WTC11 (cell line): ENCODE measurements around the gene KERA. TPM values are rescaled to one million over a fixed set of nuclear protein-coding genes. Genes with fewer than 3 reads are reported as not detected.

Experiments used
- ATAC-seq: fragments of 200-7000 bp; cut with Tn5 transposase; 2 replicates; pipeline ENCODE4 v1.10.0; 2021; ENCODE audit warnings: mild to moderate bottlenecking, moderate library complexity
- CTCF ChIA-PET: fragments of 300-600 bp; sonication (Branson Sonifier 250); formaldehyde crosslinking; loops from one replicate; lab custom pipeline; 2021; ENCODE audit warnings: antibody characterized with exemption; lab: Charles Lee
- POLR2A ChIA-PET: fragments of 350-600 bp; sonication (Branson Sonifier 250); formaldehyde crosslinking; loops from one replicate; lab custom pipeline; 2021; ENCODE audit warnings: antibody characterized with exemption; lab: Charles Lee
- DNase-seq: peaks from one replicate; pipeline ENCODE4 v3.0.0; 2021; ENCODE audit warnings: low spot score
- H3K27ac Mint-ChIP-seq: 2 replicates; pipeline ENCODE4 v1.8.0; 2021; ENCODE audit warnings: mixed read lengths
- H3K27me3 Mint-ChIP-seq: 2 replicates; pipeline ENCODE4 v1.8.0; 2021; ENCODE audit warnings: low read depth, mild to moderate bottlenecking, moderate library complexity, mixed read lengths
- H3K36me3 Mint-ChIP-seq: 2 replicates; pipeline ENCODE4 v1.8.0; 2021; ENCODE audit warnings: mixed read lengths
- H3K4me1 Mint-ChIP-seq: 2 replicates; pipeline ENCODE4 v1.8.0; 2022; ENCODE audit warnings: mixed read lengths
- H3K4me3 Mint-ChIP-seq: 2 replicates; pipeline ENCODE4 v1.8.0; 2021; ENCODE audit warnings: mild to moderate bottlenecking, moderate library complexity, mixed read lengths
- H3K9me3 Mint-ChIP-seq: 2 replicates; pipeline ENCODE4 v1.8.0; 2021; ENCODE audit warnings: mixed read lengths
- ATF1 ChIP-seq: sonication (generic); formaldehyde crosslinking; IDR thresholded peaks from 2 replicates; pipeline ENCODE4 v1.8.1; 2023; ENCODE audit warnings: mild to moderate bottlenecking, moderate library complexity, missing genetic modification reagents
- CREM ChIP-seq: sonication (generic); formaldehyde crosslinking; IDR thresholded peaks from 2 replicates; pipeline ENCODE4 v1.8.1; 2022; ENCODE audit warnings: mild to moderate bottlenecking, missing genetic modification reagents, moderate library complexity
- FOXP1 ChIP-seq: sonication (generic); formaldehyde crosslinking; IDR thresholded peaks from 2 replicates; pipeline ENCODE4 v1.8.0; 2022; ENCODE audit warnings: missing genetic modification reagents, mild to moderate bottlenecking, moderate library complexity, borderline replicate concordance
- GRHL2 ChIP-seq: fragments of 250-450 bp; sonication (Bioruptor Pico); IDR thresholded peaks from 2 replicates; pipeline ENCODE4 v1.8.0; 2022; ENCODE audit warnings: mild to moderate bottlenecking, moderate library complexity; ENCODE audit not compliant: insufficient replicate concordance, severe bottlenecking
- GTF2I ChIP-seq: fragments of 250-450 bp; sonication (Bioruptor Pico); conservative IDR thresholded peaks from 2 replicates; pipeline ENCODE4 v1.4.0; 2021; ENCODE audit warnings: mild to moderate bottlenecking
- NR1H2 ChIP-seq: sonication (generic); formaldehyde crosslinking; IDR thresholded peaks from 2 replicates; pipeline ENCODE4 v1.9.0; 2021; ENCODE audit warnings: mild to moderate bottlenecking, moderate library complexity, missing genetic modification reagents
- NR2C2 ChIP-seq: sonication (generic); formaldehyde crosslinking; IDR thresholded peaks from 2 replicates; pipeline ENCODE4 v1.8.0; 2022; ENCODE audit warnings: mild to moderate bottlenecking, missing genetic modification reagents
- PRRX2 ChIP-seq: fragments of 250-450 bp; sonication (Bioruptor Pico); IDR thresholded peaks from 2 replicates; pipeline ENCODE4 v1.8.0; 2021; ENCODE audit warnings: mild to moderate bottlenecking
- TEAD4 ChIP-seq: sonication (generic); formaldehyde crosslinking; IDR thresholded peaks from 2 replicates; pipeline ENCODE4 v1.8.0; 2022; ENCODE audit warnings: mild to moderate bottlenecking, missing genetic modification reagents
- ZBTB21 ChIP-seq: sonication (generic); formaldehyde crosslinking; IDR thresholded peaks from 2 replicates; pipeline ENCODE4 v1.8.1; 2023; ENCODE audit warnings: mild to moderate bottlenecking, missing genetic modification reagents, borderline replicate concordance
- ZNF232 ChIP-seq: sonication (generic); formaldehyde crosslinking; IDR thresholded peaks from 2 replicates; pipeline ENCODE4 v1.8.0; 2022; ENCODE audit warnings: mild to moderate bottlenecking, missing genetic modification reagents
- total RNA-seq: library from RNA; stranded (reverse); gene quantifications from 3 replicates; pipeline ENCODE4 v1.2.3, GENCODE V29; 2021
- TF ChIP-seq, protein P1 (sequence below): fragments of 250-450 bp; sonication (Bioruptor Pico); IDR thresholded peaks from 2 replicates; pipeline ENCODE4 v1.9.0; 2021; ENCODE audit warnings: moderate library complexity, mild to moderate bottlenecking, inconsistent platforms, borderline replicate concordance
- TF ChIP-seq, protein P2 (sequence below): sonication (generic); formaldehyde crosslinking; IDR thresholded peaks from 2 replicates; pipeline ENCODE4 v1.8.1; 2023; ENCODE audit warnings: mild to moderate bottlenecking, missing genetic modification reagents, borderline replicate concordance
- TF ChIP-seq, protein P3 (sequence below): fragments of 250-450 bp; sonication (Bioruptor Pico); IDR thresholded peaks from 2 replicates; pipeline ENCODE4 v1.9.0; 2021; ENCODE audit warnings: mild to moderate bottlenecking
- TF ChIP-seq, protein P4 (sequence below): sonication (generic); formaldehyde crosslinking; IDR thresholded peaks from 2 replicates; pipeline ENCODE4 v1.8.1; 2023; ENCODE audit warnings: mild to moderate bottlenecking, moderate library complexity, missing genetic modification reagents
- TF ChIP-seq, protein P5 (sequence below): fragments of 250-450 bp; sonication (Bioruptor Pico); IDR thresholded peaks from 2 replicates; pipeline ENCODE4 v1.9.0; 2021; ENCODE audit warnings: mild to moderate bottlenecking, borderline replicate concordance
- TF ChIP-seq, protein P6 (sequence below): sonication (generic); formaldehyde crosslinking; IDR thresholded peaks from 2 replicates; pipeline ENCODE4 v1.8.1; 2022; ENCODE audit warnings: low read depth, mild to moderate bottlenecking, moderate library complexity, missing genetic modification reagents, borderline replicate concordance

Gene KERA
- total RNA-seq, 1 experiment from 2014 or later = not detected

DNA sequence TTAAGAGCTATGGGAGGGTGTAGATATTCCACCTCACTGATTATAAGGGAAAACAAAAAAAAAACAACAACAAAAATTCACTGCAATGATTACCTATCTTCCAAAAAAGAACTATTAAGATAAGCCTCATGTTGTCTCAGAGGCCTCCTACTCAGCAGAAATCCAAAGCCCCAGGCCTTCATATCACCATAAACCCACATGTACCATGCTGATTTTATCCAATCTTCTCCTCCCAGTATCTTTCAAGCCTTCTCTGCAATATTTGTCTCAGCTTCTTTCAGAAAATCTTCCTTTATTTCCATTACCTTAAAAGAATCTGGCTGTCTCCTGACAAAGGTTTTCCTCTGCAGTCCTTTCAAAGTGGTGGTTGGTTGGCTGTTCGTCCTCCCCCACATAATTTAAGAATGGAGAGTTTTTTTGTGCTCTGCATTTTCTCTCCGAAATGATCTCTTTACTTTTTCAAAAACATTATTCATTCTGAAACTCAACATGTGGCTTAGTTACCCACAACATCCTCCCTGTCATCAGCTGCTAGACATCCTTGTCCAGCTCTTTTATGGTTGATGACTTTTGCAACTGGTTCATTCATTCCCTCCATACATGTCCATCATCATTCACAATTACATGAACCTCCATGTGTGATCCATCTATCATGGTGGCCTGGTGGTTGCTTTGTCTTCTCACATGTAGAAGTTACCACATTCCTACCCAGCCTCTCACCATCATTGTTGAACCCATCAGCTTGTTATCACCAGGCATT, 50.1 kb downstream of the KERA start (continued):
- TF ChIP-seq, protein P1, sequence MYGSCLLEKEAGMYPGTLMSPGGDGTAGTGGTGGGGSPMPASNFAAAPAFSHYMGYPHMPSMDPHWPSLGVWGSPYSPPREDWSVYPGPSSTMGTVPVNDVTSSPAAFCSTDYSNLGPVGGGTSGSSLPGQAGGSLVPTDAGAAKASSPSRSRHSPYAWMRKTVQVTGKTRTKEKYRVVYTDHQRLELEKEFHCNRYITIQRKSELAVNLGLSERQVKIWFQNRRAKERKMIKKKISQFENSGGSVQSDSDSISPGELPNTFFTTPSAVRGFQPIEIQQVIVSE (CRISPR knock-in tag) = no peak
- no peak for TF ChIP-seq CREM (CRISPR knock-in tag)
- TF ChIP-seq GTF2I (CRISPR knock-in tag) = no peak
- TF ChIP-seq, protein P2, sequence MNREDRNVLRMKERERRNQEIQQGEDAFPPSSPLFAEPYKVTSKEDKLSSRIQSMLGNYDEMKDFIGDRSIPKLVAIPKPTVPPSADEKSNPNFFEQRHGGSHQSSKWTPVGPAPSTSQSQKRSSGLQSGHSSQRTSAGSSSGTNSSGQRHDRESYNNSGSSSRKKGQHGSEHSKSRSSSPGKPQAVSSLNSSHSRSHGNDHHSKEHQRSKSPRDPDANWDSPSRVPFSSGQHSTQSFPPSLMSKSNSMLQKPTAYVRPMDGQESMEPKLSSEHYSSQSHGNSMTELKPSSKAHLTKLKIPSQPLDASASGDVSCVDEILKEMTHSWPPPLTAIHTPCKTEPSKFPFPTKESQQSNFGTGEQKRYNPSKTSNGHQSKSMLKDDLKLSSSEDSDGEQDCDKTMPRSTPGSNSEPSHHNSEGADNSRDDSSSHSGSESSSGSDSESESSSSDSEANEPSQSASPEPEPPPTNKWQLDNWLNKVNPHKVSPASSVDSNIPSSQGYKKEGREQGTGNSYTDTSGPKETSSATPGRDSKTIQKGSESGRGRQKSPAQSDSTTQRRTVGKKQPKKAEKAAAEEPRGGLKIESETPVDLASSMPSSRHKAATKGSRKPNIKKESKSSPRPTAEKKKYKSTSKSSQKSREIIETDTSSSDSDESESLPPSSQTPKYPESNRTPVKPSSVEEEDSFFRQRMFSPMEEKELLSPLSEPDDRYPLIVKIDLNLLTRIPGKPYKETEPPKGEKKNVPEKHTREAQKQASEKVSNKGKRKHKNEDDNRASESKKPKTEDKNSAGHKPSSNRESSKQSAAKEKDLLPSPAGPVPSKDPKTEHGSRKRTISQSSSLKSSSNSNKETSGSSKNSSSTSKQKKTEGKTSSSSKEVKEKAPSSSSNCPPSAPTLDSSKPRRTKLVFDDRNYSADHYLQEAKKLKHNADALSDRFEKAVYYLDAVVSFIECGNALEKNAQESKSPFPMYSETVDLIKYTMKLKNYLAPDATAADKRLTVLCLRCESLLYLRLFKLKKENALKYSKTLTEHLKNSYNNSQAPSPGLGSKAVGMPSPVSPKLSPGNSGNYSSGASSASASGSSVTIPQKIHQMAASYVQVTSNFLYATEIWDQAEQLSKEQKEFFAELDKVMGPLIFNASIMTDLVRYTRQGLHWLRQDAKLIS (CRISPR knock-in tag) = no peak
- TF ChIP-seq GRHL2 (CRISPR knock-in tag) = no peak
- no peak for TF ChIP-seq FOXP1
- TF ChIP-seq PRRX2 (CRISPR knock-in tag) = no peak

DNA sequence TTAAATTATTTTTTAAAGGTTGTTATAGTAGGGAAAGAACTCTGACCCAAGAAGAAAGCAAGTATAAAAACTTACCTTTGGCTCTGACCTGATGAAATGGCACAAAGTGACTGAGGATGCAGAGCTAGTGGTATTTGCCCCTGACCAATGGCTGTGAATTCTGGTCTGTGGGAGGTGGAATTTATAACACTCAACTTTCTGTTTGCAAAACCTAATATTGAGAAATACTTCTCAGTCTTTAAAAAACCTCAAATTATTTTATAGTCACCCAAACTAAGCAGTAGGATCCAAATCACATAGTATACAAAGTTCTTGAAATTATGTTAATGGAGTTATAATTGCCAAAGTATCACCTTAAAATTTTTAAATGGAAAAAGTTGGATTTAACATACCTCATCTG, 53.0 kb downstream of the KERA start, which contains the start of gene EPYC:
Gene EPYC, minus strand, starts transcription at position 101 of the 400 bp plus-strand sequence. CDS start 2,407 bp downstream, outside the sequence.
- ChIA-PET POLR2A (no interaction called here), CTCF (no interaction called here)
- no peak for DNase-seq
- ATAC-seq = no peak
- Mint-ChIP-seq H3K27ac (no peak within 1 kb of the TSS), H3K4me3 (no peak within 1 kb of the TSS), H3K27me3 (peaks cover 8% of the 10 kb centered on the region; the same call in 1 of the 2 replicates), H3K36me3 (no peaks in the 10 kb centered on the region), H3K9me3 (no peaks in the 10 kb centered on the region), H3K4me1 (no peaks in the 10 kb centered on the region)
- TF ChIP-seq, protein P3, sequence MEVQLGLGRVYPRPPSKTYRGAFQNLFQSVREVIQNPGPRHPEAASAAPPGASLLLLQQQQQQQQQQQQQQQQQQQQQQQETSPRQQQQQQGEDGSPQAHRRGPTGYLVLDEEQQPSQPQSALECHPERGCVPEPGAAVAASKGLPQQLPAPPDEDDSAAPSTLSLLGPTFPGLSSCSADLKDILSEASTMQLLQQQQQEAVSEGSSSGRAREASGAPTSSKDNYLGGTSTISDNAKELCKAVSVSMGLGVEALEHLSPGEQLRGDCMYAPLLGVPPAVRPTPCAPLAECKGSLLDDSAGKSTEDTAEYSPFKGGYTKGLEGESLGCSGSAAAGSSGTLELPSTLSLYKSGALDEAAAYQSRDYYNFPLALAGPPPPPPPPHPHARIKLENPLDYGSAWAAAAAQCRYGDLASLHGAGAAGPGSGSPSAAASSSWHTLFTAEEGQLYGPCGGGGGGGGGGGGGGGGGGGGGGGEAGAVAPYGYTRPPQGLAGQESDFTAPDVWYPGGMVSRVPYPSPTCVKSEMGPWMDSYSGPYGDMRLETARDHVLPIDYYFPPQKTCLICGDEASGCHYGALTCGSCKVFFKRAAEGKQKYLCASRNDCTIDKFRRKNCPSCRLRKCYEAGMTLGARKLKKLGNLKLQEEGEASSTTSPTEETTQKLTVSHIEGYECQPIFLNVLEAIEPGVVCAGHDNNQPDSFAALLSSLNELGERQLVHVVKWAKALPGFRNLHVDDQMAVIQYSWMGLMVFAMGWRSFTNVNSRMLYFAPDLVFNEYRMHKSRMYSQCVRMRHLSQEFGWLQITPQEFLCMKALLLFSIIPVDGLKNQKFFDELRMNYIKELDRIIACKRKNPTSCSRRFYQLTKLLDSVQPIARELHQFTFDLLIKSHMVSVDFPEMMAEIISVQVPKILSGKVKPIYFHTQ (CRISPR knock-in tag) = no peak
- TF ChIP-seq ATF1 (no peak), NR2C2 (CRISPR knock-in tag) (no peak), NR1H2 (no peak), ZBTB21 (CRISPR knock-in tag) (no peak), TEAD4 (CRISPR knock-in tag) (no peak), ZNF232 (CRISPR knock-in tag) (no peak)
- TF ChIP-seq, protein P4, sequence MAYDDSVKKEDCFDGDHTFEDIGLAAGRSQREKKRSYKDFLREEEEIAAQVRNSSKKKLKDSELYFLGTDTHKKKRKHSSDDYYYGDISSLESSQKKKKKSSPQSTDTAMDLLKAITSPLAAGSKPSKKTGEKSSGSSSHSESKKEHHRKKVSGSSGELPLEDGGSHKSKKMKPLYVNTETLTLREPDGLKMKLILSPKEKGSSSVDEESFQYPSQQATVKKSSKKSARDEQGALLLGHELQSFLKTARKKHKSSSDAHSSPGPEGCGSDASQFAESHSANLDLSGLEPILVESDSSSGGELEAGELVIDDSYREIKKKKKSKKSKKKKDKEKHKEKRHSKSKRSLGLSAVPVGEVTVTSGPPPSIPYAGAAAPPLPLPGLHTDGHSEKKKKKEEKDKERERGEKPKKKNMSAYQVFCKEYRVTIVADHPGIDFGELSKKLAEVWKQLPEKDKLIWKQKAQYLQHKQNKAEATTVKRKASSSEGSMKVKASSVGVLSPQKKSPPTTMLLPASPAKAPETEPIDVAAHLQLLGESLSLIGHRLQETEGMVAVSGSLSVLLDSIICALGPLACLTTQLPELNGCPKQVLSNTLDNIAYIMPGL (CRISPR knock-in tag) = no peak
- TF ChIP-seq, protein P5, sequence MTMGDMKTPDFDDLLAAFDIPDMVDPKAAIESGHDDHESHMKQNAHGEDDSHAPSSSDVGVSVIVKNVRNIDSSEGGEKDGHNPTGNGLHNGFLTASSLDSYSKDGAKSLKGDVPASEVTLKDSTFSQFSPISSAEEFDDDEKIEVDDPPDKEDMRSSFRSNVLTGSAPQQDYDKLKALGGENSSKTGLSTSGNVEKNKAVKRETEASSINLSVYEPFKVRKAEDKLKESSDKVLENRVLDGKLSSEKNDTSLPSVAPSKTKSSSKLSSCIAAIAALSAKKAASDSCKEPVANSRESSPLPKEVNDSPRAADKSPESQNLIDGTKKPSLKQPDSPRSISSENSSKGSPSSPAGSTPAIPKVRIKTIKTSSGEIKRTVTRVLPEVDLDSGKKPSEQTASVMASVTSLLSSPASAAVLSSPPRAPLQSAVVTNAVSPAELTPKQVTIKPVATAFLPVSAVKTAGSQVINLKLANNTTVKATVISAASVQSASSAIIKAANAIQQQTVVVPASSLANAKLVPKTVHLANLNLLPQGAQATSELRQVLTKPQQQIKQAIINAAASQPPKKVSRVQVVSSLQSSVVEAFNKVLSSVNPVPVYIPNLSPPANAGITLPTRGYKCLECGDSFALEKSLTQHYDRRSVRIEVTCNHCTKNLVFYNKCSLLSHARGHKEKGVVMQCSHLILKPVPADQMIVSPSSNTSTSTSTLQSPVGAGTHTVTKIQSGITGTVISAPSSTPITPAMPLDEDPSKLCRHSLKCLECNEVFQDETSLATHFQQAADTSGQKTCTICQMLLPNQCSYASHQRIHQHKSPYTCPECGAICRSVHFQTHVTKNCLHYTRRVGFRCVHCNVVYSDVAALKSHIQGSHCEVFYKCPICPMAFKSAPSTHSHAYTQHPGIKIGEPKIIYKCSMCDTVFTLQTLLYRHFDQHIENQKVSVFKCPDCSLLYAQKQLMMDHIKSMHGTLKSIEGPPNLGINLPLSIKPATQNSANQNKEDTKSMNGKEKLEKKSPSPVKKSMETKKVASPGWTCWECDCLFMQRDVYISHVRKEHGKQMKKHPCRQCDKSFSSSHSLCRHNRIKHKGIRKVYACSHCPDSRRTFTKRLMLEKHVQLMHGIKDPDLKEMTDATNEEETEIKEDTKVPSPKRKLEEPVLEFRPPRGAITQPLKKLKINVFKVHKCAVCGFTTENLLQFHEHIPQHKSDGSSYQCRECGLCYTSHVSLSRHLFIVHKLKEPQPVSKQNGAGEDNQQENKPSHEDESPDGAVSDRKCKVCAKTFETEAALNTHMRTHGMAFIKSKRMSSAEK (CRISPR knock-in tag) = no peak
- TF ChIP-seq, protein P6, sequence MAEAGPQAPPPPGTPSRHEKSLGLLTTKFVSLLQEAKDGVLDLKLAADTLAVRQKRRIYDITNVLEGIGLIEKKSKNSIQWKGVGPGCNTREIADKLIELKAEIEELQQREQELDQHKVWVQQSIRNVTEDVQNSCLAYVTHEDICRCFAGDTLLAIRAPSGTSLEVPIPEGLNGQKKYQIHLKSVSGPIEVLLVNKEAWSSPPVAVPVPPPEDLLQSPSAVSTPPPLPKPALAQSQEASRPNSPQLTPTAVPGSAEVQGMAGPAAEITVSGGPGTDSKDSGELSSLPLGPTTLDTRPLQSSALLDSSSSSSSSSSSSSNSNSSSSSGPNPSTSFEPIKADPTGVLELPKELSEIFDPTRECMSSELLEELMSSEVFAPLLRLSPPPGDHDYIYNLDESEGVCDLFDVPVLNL = no peak
